SU-DHL-6 (cell line): Measurements from ENCODE around the gene FNIP2.

Experiments
- H2AFZ ChIP-seq: fragments of 200-600 bp; sonication (generic); 2 replicates; pipeline ENCODE4 v1.6.1; 2014; ENCODE audit warnings: low read depth, mild to moderate bottlenecking, moderate library complexity, mixed read lengths, antibody characterized with exemption, low read length; ENCODE audit not compliant: severe bottlenecking
- H3F3A ChIP-seq: fragments of 200-600 bp; shearing (Covaris generic); 2 replicates; pipeline ENCODE4 v1.6.0; 2016; ENCODE audit warnings: antibody characterized with exemption, mild to moderate bottlenecking; ENCODE audit not compliant: insufficient read depth
- H3K27ac ChIP-seq: fragments of 200-600 bp; sonication (generic); 2 replicates; pipeline ENCODE4 v1.5.1; 2016; ENCODE audit warnings: low read depth, mild to moderate bottlenecking, low read length, moderate library complexity, mixed read lengths
- H3K27me3 ChIP-seq: fragments of 200-600 bp; sonication (generic), shearing (Covaris generic); 2 replicates; pipeline ENCODE4 v1.6.0; 2014; ENCODE audit warnings: mild to moderate bottlenecking, low read length
- H3K36me3 ChIP-seq: fragments of 200-600 bp; sonication (generic); 2 replicates; pipeline ENCODE4 v1.6.1; 2014; ENCODE audit warnings: mild to moderate bottlenecking, low read length, mixed read lengths
- H3K4me2 ChIP-seq: fragments of 300-600, 200-600 bp; shearing (Covaris generic), sonication (generic); 2 replicates; pipeline ENCODE4 v1.6.0; 2014; ENCODE audit warnings: low read length, low read depth, mild to moderate bottlenecking; ENCODE audit not compliant: poor library complexity, severe bottlenecking
- H3K4me3 ChIP-seq: fragments of 200-600 bp; sonication (generic); 2 replicates; pipeline ENCODE4 v1.5.1; 2014; ENCODE audit warnings: antibody characterized with exemption, low read length, mild to moderate bottlenecking, mixed read lengths; ENCODE audit not compliant: insufficient read depth, poor library complexity, severe bottlenecking
- H3K79me2 ChIP-seq: fragments of 200-600 bp; sonication (generic); 2 replicates; pipeline ENCODE4 v1.6.1; 2014; ENCODE audit warnings: mild to moderate bottlenecking, low read length, moderate library complexity; ENCODE audit not compliant: insufficient read depth
- H3K9ac ChIP-seq: fragments of 200-600 bp; sonication (generic); 2 replicates; pipeline ENCODE4 v1.7.0; 2014; ENCODE audit warnings: mild to moderate bottlenecking, low read length
- H3K9me2 ChIP-seq: fragments of 200-600 bp; sonication (generic); replicated peaks from 2 replicates; pipeline ENCODE4 v1.6.1; 2014; ENCODE audit warnings: low read length; ENCODE audit not compliant: insufficient read depth
- H3K9me3 ChIP-seq: fragments of 200-600 bp; sonication (generic); 2 replicates; pipeline ENCODE4 v1.6.1; 2014; ENCODE audit warnings: low read length, mixed read lengths; ENCODE audit not compliant: insufficient read depth
- H4K20me1 ChIP-seq: fragments of 200-600 bp; sonication (generic); 2 replicates; pipeline ENCODE4 v1.6.1; 2014; ENCODE audit warnings: low read depth, mild to moderate bottlenecking, antibody characterized with exemption, low read length, moderate library complexity, mixed read lengths
- EZH2phosphoT487 ChIP-seq: fragments of 200-600 bp; sonication (generic), shearing (Covaris generic); conservative IDR thresholded peaks from 2 replicates; pipeline ENCODE4 v1.6.1; 2018; ENCODE audit warnings: mild to moderate bottlenecking, antibody characterized with exemption, low read length, moderate library complexity, mixed read lengths
- TF ChIP-seq, protein P1 (sequence below): fragments of 200-600 bp; sonication (generic); IDR thresholded peaks from one replicate; pipeline ENCODE4 v1.5.1; 2017; ENCODE audit warnings: antibody characterized with exemption, mild to moderate bottlenecking, low read length, moderate library complexity; ENCODE audit not compliant: insufficient read depth, poor library complexity, severe bottlenecking

The FNIP2 gene

DNA sequence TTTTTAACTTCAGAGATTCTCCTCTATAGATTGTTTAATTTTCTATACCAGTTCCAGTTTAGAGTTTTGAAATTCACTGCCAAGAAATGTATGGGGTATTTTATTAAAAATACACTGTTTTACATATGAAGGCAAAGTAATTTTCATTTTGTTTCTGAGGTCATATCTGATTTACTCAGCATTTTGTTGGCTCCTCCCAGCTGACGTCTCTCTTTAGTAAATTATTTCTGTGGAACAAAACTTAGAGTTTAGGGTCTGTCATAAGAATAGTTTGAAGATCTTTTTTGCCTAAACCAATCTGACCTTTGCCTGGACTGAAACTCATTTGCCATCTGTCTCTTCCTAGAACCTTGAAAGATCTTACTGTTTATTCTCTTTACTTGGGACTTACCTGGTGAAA, 16.9 kb downstream of the FNIP2 start:
- Histone ChIP-seq H3K9ac (no peak overlapping the region), H3K36me3 (no peaks in the 10 kb centered on the region), H3K27ac (no peak overlapping the region), H4K20me1 (0 out of 2 replicates have a peak, but pooled peaks cover 3% of the 10 kb centered on the region), H2AFZ (no peak overlapping the region), H3K27me3 (no peaks in the 10 kb centered on the region), H3K4me2 (no peak overlapping the region), H3K79me2 (no peaks in the 10 kb centered on the region), H3F3A (no peaks in the 10 kb centered on the region), H3K9me2 (no peaks in the 10 kb centered on the region), H3K4me3 (no peak overlapping the region), H3K9me3 (no peaks in the 10 kb centered on the region)
- TF ChIP-seq, protein P1, sequence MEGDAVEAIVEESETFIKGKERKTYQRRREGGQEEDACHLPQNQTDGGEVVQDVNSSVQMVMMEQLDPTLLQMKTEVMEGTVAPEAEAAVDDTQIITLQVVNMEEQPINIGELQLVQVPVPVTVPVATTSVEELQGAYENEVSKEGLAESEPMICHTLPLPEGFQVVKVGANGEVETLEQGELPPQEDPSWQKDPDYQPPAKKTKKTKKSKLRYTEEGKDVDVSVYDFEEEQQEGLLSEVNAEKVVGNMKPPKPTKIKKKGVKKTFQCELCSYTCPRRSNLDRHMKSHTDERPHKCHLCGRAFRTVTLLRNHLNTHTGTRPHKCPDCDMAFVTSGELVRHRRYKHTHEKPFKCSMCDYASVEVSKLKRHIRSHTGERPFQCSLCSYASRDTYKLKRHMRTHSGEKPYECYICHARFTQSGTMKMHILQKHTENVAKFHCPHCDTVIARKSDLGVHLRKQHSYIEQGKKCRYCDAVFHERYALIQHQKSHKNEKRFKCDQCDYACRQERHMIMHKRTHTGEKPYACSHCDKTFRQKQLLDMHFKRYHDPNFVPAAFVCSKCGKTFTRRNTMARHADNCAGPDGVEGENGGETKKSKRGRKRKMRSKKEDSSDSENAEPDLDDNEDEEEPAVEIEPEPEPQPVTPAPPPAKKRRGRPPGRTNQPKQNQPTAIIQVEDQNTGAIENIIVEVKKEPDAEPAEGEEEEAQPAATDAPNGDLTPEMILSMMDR: no peak
- TF ChIP-seq EZH2phosphoT487: no peak

DNA sequence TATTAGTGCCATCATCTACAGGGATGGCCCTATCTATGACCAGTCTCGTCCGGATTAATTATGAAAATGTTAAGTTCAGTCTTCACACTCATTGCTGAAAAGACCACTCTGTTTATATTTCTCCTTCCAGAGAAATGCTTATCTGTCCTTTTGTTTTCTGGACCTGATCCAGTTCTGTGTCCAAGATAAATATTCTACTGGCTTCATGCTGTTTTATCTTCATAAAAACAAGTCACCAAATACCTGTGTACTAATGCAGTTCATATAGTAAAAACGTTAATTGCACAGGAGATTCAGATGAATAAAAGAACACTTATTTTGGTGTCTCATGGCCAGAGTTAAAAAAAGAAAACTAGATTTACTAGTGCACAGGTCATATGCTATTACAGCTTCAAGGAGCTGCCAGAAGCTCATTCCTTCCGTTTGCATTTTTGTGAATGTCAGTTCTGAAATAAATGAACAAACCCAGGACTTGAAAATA, 17.3 kb downstream of the FNIP2 start:
- Histone ChIP-seq H4K20me1 (0 out of 2 replicates have a peak, but pooled peaks cover 3% of the 10 kb centered on the region), H3K36me3 (no peaks in the 10 kb centered on the region), H3K4me3 (no peak overlapping the region), H3K79me2 (no peaks in the 10 kb centered on the region), H3K27me3 (no peaks in the 10 kb centered on the region), H3K27ac (no peak overlapping the region), H3K9ac (no peak overlapping the region), H3K4me2 (no peak overlapping the region), H3F3A (no peaks in the 10 kb centered on the region), H2AFZ (no peak overlapping the region), H3K9me2 (no peaks in the 10 kb centered on the region), H3K9me3 (no peaks in the 10 kb centered on the region)
- TF ChIP-seq, protein P1: no peak
- TF ChIP-seq EZH2phosphoT487: no peak

GRCh38 chr4:158786955-158787354, 18.1 kb downstream of the FNIP2 start:
- no peaks in the 10 kb centered on the region for H3F3A ChIP-seq
- H3K9me2 ChIP-seq: no peaks in the 10 kb centered on the region
- no peak overlapping the region for H2AFZ ChIP-seq
- H3K27me3 ChIP-seq: no peaks in the 10 kb centered on the region
- H3K27ac ChIP-seq: no peak overlapping the region
- H3K9ac ChIP-seq: no peak overlapping the region
- no peaks in the 10 kb centered on the region for H3K79me2 ChIP-seq
- no peak overlapping the region for H3K4me3 ChIP-seq
- no peak overlapping the region for H3K4me2 ChIP-seq
- TF ChIP-seq EZH2phosphoT487: no peak
- TF ChIP-seq, protein P1: no peak
- H4K20me1 ChIP-seq: 0 out of 2 replicates have a peak, but pooled peaks cover 3% of the 10 kb centered on the region
- no peaks in the 10 kb centered on the region for H3K36me3 ChIP-seq
- no peaks in the 10 kb centered on the region for H3K9me3 ChIP-seq
